Transverse colon (tissue), 4 donors: Measurements from ENCODE around the gene RPA1.

ENCODE experiments used
- POLR2AphosphoS5 ChIP-seq, 3 donors: sonication (generic); formaldehyde crosslinking; IDR thresholded peaks; one replicate each; pipeline ENCODE4 v1.6.1; 2016; ENCODE audit warnings: antibody characterized with exemption in 3 of 3
- TF ChIP-seq, protein P1 (sequence below), 5 experiments: fragments of 200-600 bp in 3 of 5; fragments of 450-650 bp in 2 of 5; sonication (generic) in 3 of 5; IDR thresholded peaks; 1 replicate in 2 of 5; 2 replicates in 3 of 5; pipeline ENCODE4 v1.5.1; 2016 to 2017; ENCODE audit warnings: antibody characterized with exemption in 5 of 5, inconsistent platforms in 3 of 5, mild to moderate bottlenecking in 2 of 5, moderate library complexity in 1 of 5

DNA sequence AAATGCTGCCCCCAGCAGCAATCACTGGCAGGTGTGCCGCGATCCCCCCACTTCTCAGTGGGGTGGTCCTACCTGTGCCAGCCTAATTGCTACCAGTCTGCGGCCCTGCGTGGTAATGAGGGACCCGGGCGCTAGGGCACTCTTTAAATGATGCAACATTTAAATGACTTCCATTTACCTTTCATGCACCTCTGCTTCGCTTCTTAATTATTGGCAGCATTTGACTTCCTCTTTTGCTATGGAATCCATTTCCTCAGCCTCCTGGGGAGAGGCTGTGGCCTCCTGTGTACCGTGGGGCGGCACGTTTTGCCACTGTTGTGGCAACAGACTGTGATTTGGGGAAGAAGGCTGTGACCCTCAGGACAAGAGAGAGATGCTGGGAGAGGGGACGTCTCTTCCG is 86.1 kb downstream of the RPA1 start:
- TF ChIP-seq POLR2AphosphoS5 (IDR thresholded peaks at IDR 0.05) = no peak
- TF ChIP-seq, protein P1, sequence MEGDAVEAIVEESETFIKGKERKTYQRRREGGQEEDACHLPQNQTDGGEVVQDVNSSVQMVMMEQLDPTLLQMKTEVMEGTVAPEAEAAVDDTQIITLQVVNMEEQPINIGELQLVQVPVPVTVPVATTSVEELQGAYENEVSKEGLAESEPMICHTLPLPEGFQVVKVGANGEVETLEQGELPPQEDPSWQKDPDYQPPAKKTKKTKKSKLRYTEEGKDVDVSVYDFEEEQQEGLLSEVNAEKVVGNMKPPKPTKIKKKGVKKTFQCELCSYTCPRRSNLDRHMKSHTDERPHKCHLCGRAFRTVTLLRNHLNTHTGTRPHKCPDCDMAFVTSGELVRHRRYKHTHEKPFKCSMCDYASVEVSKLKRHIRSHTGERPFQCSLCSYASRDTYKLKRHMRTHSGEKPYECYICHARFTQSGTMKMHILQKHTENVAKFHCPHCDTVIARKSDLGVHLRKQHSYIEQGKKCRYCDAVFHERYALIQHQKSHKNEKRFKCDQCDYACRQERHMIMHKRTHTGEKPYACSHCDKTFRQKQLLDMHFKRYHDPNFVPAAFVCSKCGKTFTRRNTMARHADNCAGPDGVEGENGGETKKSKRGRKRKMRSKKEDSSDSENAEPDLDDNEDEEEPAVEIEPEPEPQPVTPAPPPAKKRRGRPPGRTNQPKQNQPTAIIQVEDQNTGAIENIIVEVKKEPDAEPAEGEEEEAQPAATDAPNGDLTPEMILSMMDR (IDR thresholded peaks at IDR 0.05) = no peak
